ENCODE results near the gene BHLHE23.

The BHLHE23 gene

DNA sequence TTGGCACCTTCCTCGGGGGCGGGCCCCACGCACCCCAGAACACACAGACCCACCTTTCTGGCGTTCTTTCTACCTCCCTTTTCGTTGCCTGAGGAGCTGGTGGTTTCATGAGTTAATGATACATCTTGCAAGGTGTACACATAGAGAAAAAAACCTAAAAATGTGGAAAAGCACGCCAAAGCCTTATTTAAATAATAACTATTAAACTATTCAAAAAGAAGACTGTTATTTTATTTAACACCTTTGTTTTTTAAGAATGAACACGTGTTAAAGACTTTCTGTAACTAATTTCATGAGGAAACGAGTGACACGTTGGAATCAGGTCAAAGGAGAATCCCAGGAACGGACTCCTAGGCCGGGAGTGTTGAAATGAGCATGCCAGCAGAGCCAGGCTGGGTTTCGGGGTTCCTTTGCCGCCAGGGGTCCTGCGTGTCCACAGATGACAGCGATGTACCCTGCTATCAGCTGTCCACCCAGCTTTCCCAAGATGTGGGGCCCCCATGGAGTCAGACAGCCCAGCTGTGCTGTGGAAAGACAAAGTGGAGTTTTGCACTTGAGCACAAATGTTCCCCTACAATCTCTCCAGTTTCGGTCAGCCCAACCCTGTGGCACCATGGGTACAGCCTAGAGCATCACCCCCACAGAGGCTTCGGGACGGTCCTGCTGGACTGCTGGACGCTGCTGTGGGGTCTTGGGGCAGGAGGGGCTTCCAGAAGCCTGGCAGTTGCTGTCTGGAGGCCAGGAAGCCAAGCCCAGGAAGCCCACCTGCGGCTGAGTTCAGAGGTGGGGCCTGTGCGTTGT, 38.2 kb downstream of the BHLHE23 start:
- Histone ChIP-seq H3K4me3 (ENCODE audit: low read depth, low read length) (no peak overlapping the region), H3K9me3 (ENCODE audit: severe bottlenecking) (no peaks in the 10 kb centered on the region), H3K27ac (no peak overlapping the region), H3K36me3 (no peaks in the 10 kb centered on the region), H3K27me3 (ENCODE audit: insufficient read depth, low read depth, severe bottlenecking) (no peaks in the 10 kb centered on the region)
- DNase-seq: no peak
- TF ChIP-seq, protein P1, sequence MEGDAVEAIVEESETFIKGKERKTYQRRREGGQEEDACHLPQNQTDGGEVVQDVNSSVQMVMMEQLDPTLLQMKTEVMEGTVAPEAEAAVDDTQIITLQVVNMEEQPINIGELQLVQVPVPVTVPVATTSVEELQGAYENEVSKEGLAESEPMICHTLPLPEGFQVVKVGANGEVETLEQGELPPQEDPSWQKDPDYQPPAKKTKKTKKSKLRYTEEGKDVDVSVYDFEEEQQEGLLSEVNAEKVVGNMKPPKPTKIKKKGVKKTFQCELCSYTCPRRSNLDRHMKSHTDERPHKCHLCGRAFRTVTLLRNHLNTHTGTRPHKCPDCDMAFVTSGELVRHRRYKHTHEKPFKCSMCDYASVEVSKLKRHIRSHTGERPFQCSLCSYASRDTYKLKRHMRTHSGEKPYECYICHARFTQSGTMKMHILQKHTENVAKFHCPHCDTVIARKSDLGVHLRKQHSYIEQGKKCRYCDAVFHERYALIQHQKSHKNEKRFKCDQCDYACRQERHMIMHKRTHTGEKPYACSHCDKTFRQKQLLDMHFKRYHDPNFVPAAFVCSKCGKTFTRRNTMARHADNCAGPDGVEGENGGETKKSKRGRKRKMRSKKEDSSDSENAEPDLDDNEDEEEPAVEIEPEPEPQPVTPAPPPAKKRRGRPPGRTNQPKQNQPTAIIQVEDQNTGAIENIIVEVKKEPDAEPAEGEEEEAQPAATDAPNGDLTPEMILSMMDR (IDR thresholded peaks at IDR 0.05; ENCODE audit: low read depth, low read length): no peak

DNA sequence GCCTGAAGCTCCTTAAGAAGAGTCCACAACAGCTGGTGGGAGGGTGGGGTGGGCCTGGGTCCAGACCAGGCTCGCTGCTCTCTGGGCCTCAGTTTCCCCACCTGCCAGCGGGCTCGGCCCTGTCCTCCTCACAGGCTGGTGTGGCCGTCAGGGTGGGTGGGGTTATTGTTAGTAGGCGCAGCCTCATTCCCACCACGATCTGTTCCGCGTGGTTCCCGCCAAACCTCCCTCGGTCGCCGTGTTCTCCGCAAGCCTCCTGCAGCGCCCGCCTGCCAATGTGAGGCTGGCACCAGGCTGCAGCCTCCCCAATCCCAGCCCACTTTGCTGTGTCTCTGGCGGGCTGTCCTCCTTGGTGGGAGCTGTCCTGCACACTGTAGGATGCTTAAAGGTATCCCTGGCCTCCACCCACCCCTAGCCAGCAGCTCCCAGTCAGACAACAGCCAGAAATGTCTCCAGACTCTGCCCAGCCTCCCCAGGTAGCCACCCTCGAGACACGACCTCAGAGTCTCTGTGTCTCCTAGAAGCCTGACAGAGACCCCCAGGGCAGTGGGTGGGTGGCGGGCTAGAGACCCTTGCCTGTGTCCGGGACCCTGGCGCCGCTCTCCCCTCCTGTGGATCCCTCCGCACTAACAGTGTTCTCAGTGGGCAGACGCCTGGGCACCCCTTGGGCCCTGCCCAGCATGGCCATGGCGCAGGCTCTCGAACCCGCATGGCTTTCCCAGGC, 39.0 kb downstream of the BHLHE23 start:
- Histone ChIP-seq H3K4me3 (ENCODE audit: low read depth, low read length) (no peak overlapping the region), H3K9me3 (ENCODE audit: severe bottlenecking) (no peaks in the 10 kb centered on the region), H3K27ac (no peak overlapping the region), H3K27me3 (ENCODE audit: insufficient read depth, low read depth, severe bottlenecking) (no peaks in the 10 kb centered on the region), H3K36me3 (no peaks in the 10 kb centered on the region)
- TF ChIP-seq, protein P1 (IDR thresholded peaks at IDR 0.05; ENCODE audit: low read depth, low read length): no peak
- no peak for DNase-seq

- TF ChIP-seq, protein P1 (IDR thresholded peaks at IDR 0.05; ENCODE audit: low read depth, low read length): no peak
- no peak for DNase-seq
- no peak overlapping the region for H3K27ac ChIP-seq
- H3K36me3 ChIP-seq: no peaks in the 10 kb centered on the region
- no peaks in the 10 kb centered on the region for H3K9me3 ChIP-seq (ENCODE audit: severe bottlenecking)
- H3K4me3 ChIP-seq (ENCODE audit: low read depth, low read length): no peak overlapping the region
- H3K27me3 ChIP-seq (ENCODE audit: insufficient read depth, low read depth, severe bottlenecking): no peaks in the 10 kb centered on the region
Measured at GRCh38 chr20:62967149-62967501, 39.6 kb downstream of the BHLHE23 start.

DNA sequence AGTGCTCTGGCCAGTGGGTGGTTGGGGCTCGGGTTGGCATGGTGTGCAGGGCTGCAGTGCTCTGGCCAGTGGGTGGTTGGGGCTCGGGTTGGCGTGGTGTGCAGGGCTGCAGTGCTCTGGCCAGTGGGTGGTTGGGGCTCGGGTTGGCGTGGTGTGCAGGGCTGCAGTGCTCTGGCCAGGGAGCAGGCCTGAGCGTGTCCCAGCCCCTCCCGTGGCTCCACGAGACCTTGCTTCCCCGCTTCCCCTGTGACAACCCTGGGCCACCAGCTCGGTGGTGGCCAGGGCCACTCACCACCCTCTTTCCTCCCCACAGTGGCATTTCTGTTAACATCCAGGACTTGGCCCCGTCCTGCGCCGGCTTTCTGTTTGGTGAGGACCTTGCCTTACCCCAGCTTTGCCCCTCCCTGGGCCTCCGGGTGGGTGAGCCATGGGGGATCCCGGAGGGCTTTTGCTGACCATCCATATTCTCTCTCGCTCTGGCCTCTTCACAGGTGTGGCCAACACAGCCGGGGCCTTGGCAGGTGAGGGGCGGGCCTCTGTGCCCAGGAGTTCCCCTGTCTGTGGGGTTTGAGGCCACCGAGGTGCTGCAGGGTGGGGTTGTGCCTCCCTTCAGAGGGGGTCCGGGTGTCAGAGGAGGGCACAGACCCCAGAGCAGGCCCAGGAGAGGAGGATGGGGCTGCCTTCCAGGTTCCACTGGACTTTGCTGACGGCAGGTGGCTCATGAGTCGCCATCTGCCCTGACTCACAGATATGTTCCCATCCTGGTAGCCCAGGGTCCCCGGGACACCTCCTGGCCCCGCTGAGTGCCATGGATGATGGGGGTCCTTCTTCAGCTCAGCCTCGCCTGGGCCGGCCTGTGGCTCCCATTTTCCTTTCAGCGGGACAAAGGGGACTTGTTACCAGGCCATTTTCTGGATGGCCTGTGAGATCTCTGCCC, 40.3 kb downstream of the BHLHE23 start:
- TF ChIP-seq, protein P1 (IDR thresholded peaks at IDR 0.05; ENCODE audit: low read depth, low read length): no peak
- no peaks in the 10 kb centered on the region for H3K27me3 ChIP-seq (ENCODE audit: insufficient read depth, low read depth, severe bottlenecking)
- no peaks in the 10 kb centered on the region for H3K36me3 ChIP-seq
- H3K9me3 ChIP-seq (ENCODE audit: severe bottlenecking): no peaks in the 10 kb centered on the region
- no peak overlapping the region for H3K27ac ChIP-seq
- H3K4me3 ChIP-seq (ENCODE audit: low read depth, low read length): no peak overlapping the region
- no peak for DNase-seq

GRCh38 chr20:62965363-62965771, 41.4 kb downstream of the BHLHE23 start:
- H3K27me3 ChIP-seq (ENCODE audit: insufficient read depth, low read depth, severe bottlenecking): no peaks in the 10 kb centered on the region
- H3K4me3 ChIP-seq (ENCODE audit: low read depth, low read length): no peak overlapping the region
- H3K27ac ChIP-seq: no peak overlapping the region
- TF ChIP-seq, protein P1 (IDR thresholded peaks at IDR 0.05; ENCODE audit: low read depth, low read length): peak; percentile 13; the same call in 1 of the 2 replicates
- no peak for DNase-seq
- no peaks in the 10 kb centered on the region for H3K9me3 ChIP-seq (ENCODE audit: severe bottlenecking)
- H3K36me3 ChIP-seq: no peaks in the 10 kb centered on the region
